GM23248 (cell line): ENCODE data around the gene KNDC1.

Experiments used
- EZH2 ChIP-seq: fragments of 200-600 bp; sonication (generic); IDR thresholded peaks from 2 replicates; pipeline ENCODE4 v1.6.1; 2018; ENCODE audit warnings: antibody characterized with exemption, mild to moderate bottlenecking; ENCODE audit not compliant: insufficient read depth, poor library complexity, severe bottlenecking
- EZH2phosphoT487 ChIP-seq: fragments of 200-600 bp; sonication (generic); IDR thresholded peaks from 2 replicates; pipeline ENCODE4 v1.6.1; 2018; ENCODE audit warnings: antibody characterized with exemption, moderate library complexity, mild to moderate bottlenecking, low read depth; ENCODE audit not compliant: insufficient read depth

DNA sequence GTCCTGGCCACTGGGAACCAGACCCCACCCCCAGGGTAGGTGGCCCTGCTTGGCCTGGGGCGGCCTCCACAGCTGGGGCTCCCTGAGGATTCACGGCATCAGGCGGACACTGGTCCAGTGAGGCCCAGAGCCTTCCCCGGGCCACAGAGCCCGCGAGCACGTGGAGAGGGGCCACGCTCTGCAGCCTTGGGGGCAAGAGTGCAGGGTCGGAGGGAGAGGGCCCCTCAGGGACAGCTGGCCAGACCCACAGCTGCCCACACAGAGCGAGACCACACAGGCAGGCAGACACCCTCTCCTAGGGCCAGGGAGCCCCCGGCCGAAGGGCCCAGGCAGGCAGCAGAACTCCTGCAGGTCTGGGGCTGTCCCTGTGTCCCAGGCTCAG lies 88.3 kb downstream of the KNDC1 start:
- no peak for TF ChIP-seq EZH2
- TF ChIP-seq EZH2phosphoT487 = no peak
